ENCODE data around the gene PKIB. TPM values are rescaled to one million over a fixed set of nuclear protein-coding genes. Genes with fewer than 3 reads are reported as not detected.
"Not testable (repeated sequence)": the region's sequence is repeated elsewhere in the genome, so short reads cannot be mapped to it uniquely, and the experiment has no call there.

PKIB gene
- total RNA-seq, 2 donors from 2014 or later, result not detected

DNA sequence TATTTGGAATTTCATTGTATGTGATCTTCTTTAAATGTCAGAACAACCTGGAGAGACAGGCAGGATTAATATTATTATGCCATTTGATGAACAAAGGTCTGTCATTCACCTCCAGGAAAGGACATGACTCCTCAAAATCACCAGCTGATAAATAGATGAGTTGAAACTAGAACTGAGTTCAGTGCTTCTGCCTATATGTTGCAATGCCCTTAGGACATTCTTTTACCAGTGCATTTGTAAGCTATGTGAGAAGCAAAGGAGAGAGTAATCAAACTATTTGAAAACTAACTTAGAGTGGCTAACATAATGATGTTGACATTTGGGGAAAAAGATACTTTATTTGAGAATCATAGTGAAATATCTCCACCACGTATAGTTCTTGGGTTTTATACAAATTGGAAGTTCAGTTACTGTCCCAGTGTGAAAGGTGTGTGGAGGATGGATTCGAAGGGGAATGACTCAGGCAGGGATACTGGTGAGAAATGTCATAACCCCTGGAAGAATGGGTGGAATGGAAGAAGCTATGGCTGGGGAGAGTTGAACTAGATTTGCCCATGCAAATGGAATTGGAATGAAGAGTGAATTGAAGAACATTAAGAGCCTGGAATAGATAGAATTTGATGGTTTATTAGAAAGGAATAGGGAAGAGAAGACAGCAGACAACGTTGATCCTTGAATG is 21.5 kb downstream of the PKIB start:
- DNase-seq (ENCODE audit: low spot score) (no peak), ATAC-seq (no peak)
- no peak overlapping the region for H3K27ac Mint-ChIP-seq
- H3K27me3 Mint-ChIP-seq, result peaks cover 2 to 7% of the 10 kb centered on the region in 2 donors
- H3K4me1 Mint-ChIP-seq (ENCODE audit: low read depth in 2 of 2), result no peaks in the 10 kb centered on the region
- H3K4me3 Mint-ChIP-seq, result no peak overlapping the region
- peaks cover 3% of the 10 kb centered on the region for H3K9me3 Mint-ChIP-seq
- H3K36me3 Mint-ChIP-seq, result no peaks in the 10 kb centered on the region

DNA sequence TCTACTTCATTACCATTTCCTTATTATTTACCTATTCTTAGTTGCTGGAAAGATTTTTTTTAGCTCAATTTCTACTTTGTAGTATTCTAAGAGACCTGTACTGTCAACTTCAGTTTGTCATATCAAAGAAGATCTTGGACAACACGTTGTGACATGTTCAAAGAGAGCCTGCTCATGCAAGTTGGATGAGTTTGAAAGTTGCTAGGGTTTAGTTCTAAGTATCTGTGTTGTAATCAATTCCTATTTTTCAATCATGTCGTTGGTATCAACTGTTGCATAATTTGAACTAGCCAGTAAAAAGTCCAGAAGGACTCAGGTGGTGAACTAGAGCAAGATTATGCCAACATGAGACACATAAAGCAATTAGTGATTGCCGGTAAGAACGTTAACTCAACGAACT is 30.2 kb downstream of the PKIB start:
- Mint-ChIP-seq H3K4me1 (ENCODE audit: low read depth in 2 of 2) (no peaks in the 10 kb centered on the region), H3K27ac (no peak overlapping the region), H3K36me3 (no peaks in the 10 kb centered on the region), H3K27me3 (no peaks in the 10 kb centered on the region), H3K9me3 (no peaks in the 10 kb centered on the region), H3K4me3 (no peak overlapping the region)
- DNase-seq (ENCODE audit: low spot score) (no peak), ATAC-seq (no peak)

DNA sequence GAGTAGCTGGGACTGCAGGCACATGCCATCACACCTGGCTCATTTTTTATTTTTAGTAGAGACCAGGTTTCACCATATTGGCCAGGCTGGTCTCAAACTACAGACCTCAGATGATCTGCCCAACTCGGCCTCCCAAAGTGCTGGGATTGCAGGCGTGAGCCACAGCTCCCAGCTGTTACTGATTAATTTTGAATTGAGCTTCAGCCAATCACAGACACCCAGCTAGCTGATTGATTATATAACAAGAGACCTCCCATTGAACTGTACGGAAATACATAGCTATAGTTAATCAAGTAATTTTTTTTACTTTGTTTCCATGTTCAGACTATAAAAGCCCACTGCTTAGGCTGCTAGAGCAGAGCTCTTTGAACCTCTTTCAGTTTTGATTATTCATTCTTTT is 31.6 kb downstream of the PKIB start:
- Mint-ChIP-seq H3K9me3 (no peaks in the 10 kb centered on the region), H3K36me3 (no peaks in the 10 kb centered on the region), H3K4me1 (ENCODE audit: low read depth in 2 of 2) (no peaks in the 10 kb centered on the region), H3K27ac (no peak overlapping the region), H3K27me3 (no peaks in the 10 kb centered on the region), H3K4me3 (no peak overlapping the region)
- DNase-seq (ENCODE audit: low spot score) (no peak), ATAC-seq (no peak)

DNA sequence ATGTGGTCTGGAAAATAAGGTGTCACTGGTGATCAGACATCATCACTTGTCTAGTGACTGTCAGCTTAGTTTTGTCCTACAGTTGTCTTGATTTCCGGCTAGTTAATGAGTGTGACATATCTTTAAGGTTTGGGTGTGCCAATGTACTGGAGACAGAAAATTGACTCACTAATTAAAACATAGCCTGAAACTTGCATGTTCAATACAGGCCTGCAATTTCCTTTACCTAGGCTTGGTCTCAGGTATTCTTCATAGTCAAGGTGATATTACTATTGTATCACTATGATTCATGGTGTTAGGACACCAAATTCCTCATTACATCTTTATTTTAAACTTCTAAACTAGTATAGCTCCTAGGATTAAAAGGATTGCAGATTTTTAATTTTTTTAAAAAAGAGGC is 32.4 kb downstream of the PKIB start:
- H3K27ac Mint-ChIP-seq, H3K4me3 Mint-ChIP-seq, ATAC-seq: not testable (repeated sequence)

DNA sequence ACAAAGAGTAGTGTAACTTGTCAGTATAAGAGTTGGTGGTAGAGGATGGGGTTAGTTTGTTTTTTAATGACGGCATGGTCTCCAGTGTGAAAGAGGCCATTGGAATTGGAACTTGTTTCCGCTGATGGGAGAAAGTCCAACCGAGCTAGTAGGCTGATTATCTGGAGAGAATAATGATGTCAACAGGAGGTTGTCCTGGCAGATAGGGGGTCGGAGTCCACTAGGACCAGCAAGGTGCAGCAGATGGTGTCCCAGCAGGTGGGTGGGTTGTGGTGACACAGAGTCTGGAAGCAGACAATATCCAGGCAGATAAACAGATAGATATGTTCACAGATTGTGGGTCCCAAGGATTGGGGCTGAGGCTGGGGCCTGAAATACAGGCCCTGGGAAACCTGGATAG is 35.1 kb downstream of the PKIB start:
- no peak for ATAC-seq
- H3K4me1 Mint-ChIP-seq (ENCODE audit: low read depth in 2 of 2), result no peaks in the 10 kb centered on the region
- no peak for DNase-seq (ENCODE audit: low spot score)
- H3K36me3 Mint-ChIP-seq, result no peaks in the 10 kb centered on the region
- H3K27ac Mint-ChIP-seq, result no peak overlapping the region
- H3K4me3 Mint-ChIP-seq, result no peak overlapping the region
- H3K9me3 Mint-ChIP-seq, result no peaks in the 10 kb centered on the region
- no peaks in the 10 kb centered on the region for H3K27me3 Mint-ChIP-seq

More for the DNA sequence above, 32.4 kb downstream of the PKIB start:
- not testable (repeated sequence) for DNase-seq (ENCODE audit: low spot score); H3K27me3 Mint-ChIP-seq; H3K36me3 Mint-ChIP-seq; H3K9me3 Mint-ChIP-seq; H3K4me1 Mint-ChIP-seq (ENCODE audit: low read depth in 2 of 2)

DNA sequence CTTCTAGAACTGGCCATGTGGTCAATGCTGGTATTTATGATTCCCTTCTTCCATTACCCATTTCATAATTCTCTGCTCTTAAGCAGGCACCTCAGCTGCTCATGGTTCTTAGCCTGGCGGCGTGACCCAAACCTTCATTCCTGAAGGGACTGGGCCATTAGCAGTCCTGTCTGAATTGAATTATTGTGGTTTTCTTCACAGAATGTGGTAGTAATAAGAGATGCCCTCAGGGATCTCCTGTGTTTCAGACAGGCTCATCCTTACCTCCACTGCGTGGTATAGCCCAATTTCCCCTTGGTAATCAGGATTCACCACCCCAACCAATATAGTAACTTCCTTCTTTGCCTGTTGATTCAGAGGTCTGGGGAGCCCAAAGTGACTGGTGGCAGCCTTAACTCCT is 37.6 kb downstream of the PKIB start:
- DNase-seq (ENCODE audit: low spot score) (no peak), ATAC-seq (no peak)
- Mint-ChIP-seq H3K27ac (no peak overlapping the region), H3K27me3 (no peaks in the 10 kb centered on the region), H3K4me3 (no peak overlapping the region), H3K9me3 (peaks cover 2% of the 10 kb centered on the region), H3K36me3 (no peaks in the 10 kb centered on the region), H3K4me1 (ENCODE audit: low read depth in 2 of 2) (no peaks in the 10 kb centered on the region)

DNA sequence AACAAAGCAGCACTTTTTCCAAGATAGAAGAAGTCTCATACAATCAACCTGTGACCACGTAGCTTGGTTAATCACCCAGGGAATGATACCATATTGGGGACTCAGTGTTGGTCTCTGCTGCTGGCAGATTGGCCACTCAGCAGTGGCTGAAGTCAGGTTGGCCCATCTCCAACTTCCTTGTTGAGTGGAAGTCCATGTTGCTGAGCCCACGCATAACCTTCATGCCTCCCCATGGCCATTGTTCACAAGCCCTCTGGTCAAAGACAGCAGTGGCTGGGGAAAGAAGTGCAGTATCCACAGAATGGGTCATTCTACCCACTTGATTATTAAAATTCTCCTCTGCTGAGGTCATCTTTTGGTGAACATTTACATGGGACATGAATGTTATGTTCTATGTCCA is 38.5 kb downstream of the PKIB start:
- H3K36me3 Mint-ChIP-seq, result no peaks in the 10 kb centered on the region
- no peak overlapping the region for H3K4me3 Mint-ChIP-seq
- H3K4me1 Mint-ChIP-seq (ENCODE audit: low read depth in 2 of 2), result no peaks in the 10 kb centered on the region
- DNase-seq (ENCODE audit: low spot score), result no peak
- no peaks in the 10 kb centered on the region for H3K27me3 Mint-ChIP-seq
- H3K27ac Mint-ChIP-seq, result no peak overlapping the region
- no peak for ATAC-seq
- H3K9me3 Mint-ChIP-seq, result peaks cover 2% of the 10 kb centered on the region

DNA sequence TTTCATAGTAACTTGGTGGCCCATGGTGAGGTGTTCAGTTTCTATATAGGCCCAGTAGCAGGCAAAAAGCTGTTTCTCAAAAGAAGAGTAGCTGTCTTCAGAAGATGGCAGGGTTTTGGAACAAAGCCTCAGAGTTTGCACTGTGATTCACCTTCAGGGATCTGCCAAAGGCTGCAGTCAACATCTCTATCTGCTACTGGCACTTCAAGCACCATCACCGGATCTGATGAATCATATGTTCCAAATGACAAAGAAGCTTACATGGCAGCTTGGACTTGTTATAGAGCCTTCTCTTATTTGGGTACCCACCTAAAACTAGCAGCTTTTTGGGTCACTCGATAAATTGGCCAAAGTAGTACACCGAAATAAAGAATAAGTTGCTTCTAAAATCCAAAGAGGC is 39.5 kb downstream of the PKIB start:
- H3K4me1 Mint-ChIP-seq (ENCODE audit: low read depth in 2 of 2), result no peaks in the 10 kb centered on the region
- no peak overlapping the region for H3K4me3 Mint-ChIP-seq
- H3K36me3 Mint-ChIP-seq, result no peaks in the 10 kb centered on the region
- H3K9me3 Mint-ChIP-seq, result peaks cover 2% of the 10 kb centered on the region
- ATAC-seq (no peak), DNase-seq (ENCODE audit: low spot score) (no peak)
- H3K27ac Mint-ChIP-seq, result no peak overlapping the region
- no peaks in the 10 kb centered on the region for H3K27me3 Mint-ChIP-seq

DNA sequence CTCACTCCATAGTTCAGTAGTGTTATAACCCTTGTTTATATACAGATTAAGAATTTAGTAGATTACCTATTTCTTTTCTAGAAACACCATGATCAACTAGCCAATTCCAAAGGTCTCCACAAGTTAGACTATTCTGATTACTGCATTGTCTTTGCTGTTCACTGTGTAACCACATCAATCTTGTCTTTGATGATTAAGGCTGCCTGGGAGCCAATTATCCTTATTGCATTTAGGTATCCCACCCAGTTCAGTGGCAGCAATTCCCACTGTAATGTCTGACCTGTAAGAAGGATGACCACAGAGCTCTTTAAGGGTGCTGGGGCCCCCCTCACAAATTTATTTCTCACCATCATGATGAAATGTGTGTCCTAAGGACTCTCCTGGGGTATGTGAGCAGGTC is 40.2 kb downstream of the PKIB start:
- Mint-ChIP-seq H3K36me3 (no peaks in the 10 kb centered on the region), H3K4me1 (ENCODE audit: low read depth in 2 of 2) (no peaks in the 10 kb centered on the region), H3K4me3 (no peak overlapping the region), H3K27me3 (no peaks in the 10 kb centered on the region), H3K27ac (no peak overlapping the region), H3K9me3 (peaks cover 2% of the 10 kb centered on the region)
- no peak for ATAC-seq
- DNase-seq (ENCODE audit: low spot score), result no peak

DNA sequence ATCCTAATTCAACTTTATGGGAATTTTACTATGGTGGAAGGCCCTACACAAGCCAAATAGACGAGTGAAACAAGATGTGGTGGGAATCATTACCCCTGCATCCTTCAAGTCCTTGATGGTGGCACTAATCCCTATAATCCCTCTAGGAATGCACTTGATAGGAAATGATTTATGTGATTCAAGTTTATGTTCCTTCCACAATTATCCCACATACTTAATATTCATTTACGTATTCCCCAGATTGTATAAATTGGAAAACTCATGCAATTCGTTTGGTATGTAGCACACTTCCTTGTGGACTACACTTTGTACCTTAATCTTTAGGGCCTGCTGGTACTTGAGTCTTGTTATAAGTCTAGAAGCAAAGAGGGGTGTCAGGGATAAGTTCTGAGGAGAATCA is 40.8 kb downstream of the PKIB start:
- Mint-ChIP-seq H3K27me3 (no peaks in the 10 kb centered on the region), H3K4me3 (no peak overlapping the region), H3K36me3 (no peaks in the 10 kb centered on the region), H3K27ac (no peak overlapping the region), H3K4me1 (ENCODE audit: low read depth in 2 of 2) (no peaks in the 10 kb centered on the region), H3K9me3 (peaks cover 2% of the 10 kb centered on the region)
- DNase-seq (ENCODE audit: low spot score) (no peak), ATAC-seq (no peak)

DNA sequence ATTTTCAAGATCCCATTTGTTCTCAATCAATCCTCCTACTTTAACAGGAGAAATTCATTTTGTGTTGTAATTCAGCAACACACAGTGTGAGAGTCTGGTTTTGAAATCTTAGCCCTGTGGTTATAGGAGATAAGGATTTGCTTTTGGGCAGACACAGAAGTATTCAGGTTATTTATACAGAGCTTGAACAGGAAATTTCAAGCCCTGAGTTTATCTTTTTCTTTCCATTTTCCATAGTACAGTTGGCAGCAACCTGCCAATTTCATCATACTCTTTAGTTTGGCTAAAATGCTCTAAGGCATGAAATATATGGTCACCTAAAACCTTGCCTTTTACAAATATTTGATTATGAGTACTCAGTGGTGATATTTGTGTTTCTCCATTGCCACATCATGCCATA is 41.4 kb downstream of the PKIB start:
- Mint-ChIP-seq H3K36me3 (no peaks in the 10 kb centered on the region), H3K4me3 (no peak overlapping the region), H3K27ac (no peak overlapping the region), H3K4me1 (ENCODE audit: low read depth in 2 of 2) (no peaks in the 10 kb centered on the region), H3K27me3 (no peaks in the 10 kb centered on the region), H3K9me3 (peaks cover 2% of the 10 kb centered on the region)
- DNase-seq (ENCODE audit: low spot score) (no peak), ATAC-seq (no peak)

DNA sequence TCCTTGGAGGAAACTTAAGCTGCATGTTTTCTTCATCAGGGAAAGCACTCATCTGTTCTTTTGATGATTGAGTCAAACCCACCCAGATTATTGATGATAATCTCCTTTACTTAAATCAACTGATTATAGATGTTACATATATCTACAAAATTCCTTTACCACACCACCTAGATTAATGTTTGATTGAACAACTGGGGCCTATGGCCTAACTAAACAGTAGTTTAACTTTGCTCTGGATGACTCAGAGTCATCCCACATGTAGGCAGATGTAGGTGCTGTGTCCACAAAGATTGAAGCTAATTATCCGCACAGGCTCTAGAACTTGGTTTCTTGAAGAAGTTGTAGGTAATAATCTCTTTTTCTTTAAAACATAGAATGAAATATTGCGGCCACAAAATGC is 42.2 kb downstream of the PKIB start:
- no peaks in the 10 kb centered on the region for H3K27me3 Mint-ChIP-seq
- no peak overlapping the region for H3K27ac Mint-ChIP-seq
- peaks cover 2% of the 10 kb centered on the region for H3K9me3 Mint-ChIP-seq
- H3K36me3 Mint-ChIP-seq, result no peaks in the 10 kb centered on the region
- H3K4me3 Mint-ChIP-seq, result no peak overlapping the region
- DNase-seq (ENCODE audit: low spot score), result no peak
- no peaks in the 10 kb centered on the region for H3K4me1 Mint-ChIP-seq (ENCODE audit: low read depth in 2 of 2)
- no peak for ATAC-seq

DNA sequence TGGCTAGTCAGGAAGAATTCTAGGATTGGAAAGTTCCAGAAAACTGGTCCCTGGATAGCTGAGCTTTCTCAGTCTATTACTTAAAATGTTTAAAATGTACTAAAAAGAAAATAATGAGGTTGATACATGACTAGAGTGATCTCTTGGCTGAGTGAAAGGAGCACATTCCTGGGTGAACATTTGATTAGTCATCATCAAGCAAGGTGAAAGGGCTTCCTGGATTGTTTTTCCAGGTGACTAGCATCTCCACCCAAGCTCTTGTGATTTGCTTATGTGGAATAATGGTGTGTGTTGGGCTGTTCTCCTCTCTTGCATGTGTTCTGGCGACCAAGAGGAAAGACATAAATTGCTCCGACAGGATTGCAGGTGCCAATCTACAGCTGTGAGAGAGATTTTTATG is 42.9 kb downstream of the PKIB start:
- Mint-ChIP-seq H3K27me3 (no peaks in the 10 kb centered on the region), H3K27ac (no peak overlapping the region), H3K4me1 (ENCODE audit: low read depth in 2 of 2) (no peaks in the 10 kb centered on the region), H3K4me3 (no peak overlapping the region), H3K9me3 (peaks cover 2% of the 10 kb centered on the region), H3K36me3 (no peaks in the 10 kb centered on the region)
- DNase-seq (ENCODE audit: low spot score), result no peak
- no peak for ATAC-seq

DNA sequence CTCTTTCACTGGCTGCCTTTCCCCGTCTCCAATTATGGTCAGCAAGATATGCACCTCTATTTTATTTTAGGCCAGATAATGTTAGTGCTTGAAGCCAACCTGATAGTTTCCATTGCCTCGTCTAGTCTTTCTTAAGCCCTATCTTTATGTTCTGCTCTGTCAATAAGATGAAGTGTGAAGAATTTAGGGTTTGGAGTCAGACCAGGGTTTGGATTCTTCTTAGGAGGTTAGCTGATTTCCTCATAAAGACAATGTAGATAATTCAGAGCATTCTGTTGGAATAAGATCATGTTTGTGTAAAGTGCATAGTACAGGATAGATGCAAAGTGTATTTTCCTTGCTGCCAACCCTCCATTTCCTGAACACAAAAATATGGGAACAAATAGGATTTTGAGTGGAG is 43.8 kb downstream of the PKIB start:
- Mint-ChIP-seq H3K4me3 (no peak overlapping the region), H3K27ac (no peak overlapping the region), H3K36me3 (no peaks in the 10 kb centered on the region), H3K9me3 (peaks cover 2% of the 10 kb centered on the region), H3K4me1 (ENCODE audit: low read depth in 2 of 2) (no peaks in the 10 kb centered on the region), H3K27me3 (no peaks in the 10 kb centered on the region)
- DNase-seq (ENCODE audit: low spot score), result no peak
- ATAC-seq, result no peak

DNA sequence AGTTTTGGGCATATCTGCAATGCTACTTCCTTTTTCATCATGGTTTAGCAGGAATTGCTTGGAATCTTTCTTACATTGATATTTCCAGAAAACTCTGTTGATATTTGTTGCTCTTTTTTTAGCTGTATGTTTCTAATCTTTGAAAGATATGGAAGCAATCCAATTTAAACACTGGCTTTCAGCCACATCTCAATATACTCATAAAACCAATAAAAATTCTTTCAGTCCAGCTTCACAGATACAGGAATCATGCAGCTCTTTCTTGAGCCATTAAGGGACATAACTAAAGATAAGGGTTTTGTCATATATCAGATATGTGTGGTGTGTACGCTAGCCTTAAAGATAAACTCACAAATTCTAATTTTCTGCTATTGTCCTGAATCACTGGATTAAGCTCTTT is 47.4 kb downstream of the PKIB start:
- DNase-seq (ENCODE audit: low spot score), result no peak

More for the DNA sequence above, 47.4 kb downstream of the PKIB start:
- Mint-ChIP-seq H3K4me3 (no peak overlapping the region), H3K4me1 (ENCODE audit: low read depth in 2 of 2) (no peaks in the 10 kb centered on the region), H3K9me3 (no peaks in the 10 kb centered on the region), H3K27me3 (no peaks in the 10 kb centered on the region), H3K27ac (no peak overlapping the region), H3K36me3 (no peaks in the 10 kb centered on the region)
- ATAC-seq, result no peak
